ENCODE data around the gene HTR3C.

Gene HTR3C

GRCh38 chr3:184042617-184043016, 10.2 kb upstream of the HTR3C start:
- CTCF ChIA-PET = interaction anchor here (0.8 to 1.6 kb wide), 5 partner anchors 25 to 210 kb away, joined by 3 to 8 read pairs (median 3); partner anchors contain the start of gene ABCC5
- POLR2A ChIA-PET = interaction anchor here (0.6 kb wide), 1 partner anchor 91 kb away, joined by 6 read pairs; no protein-coding TSS in a partner anchor
- no peak for TF ChIP-seq CTCF (IDR thresholded peaks at IDR 0.05; ENCODE audit: insufficient read depth, low read length, missing control alignments)
- DNase-seq (ENCODE audit: low read depth, low spot score) = no peak
- H3K4me3 ChIP-seq (ENCODE audit: low read depth, low read length) = no peak overlapping the region

- DNase-seq (ENCODE audit: low read depth, low spot score) = no peak
- CTCF ChIA-PET = interaction anchor here (1.4 kb wide), 1 partner anchor 9 kb away, joined by 3 read pairs; no protein-coding TSS in a partner anchor
- no peak overlapping the region for H3K4me3 ChIP-seq (ENCODE audit: low read depth, low read length)
- TF ChIP-seq CTCF (IDR thresholded peaks at IDR 0.05; ENCODE audit: insufficient read depth, low read length, missing control alignments) = no peak
- POLR2A ChIA-PET = no interaction called here
Measured at GRCh38 chr3:184045995-184046394, 6.9 kb upstream of the HTR3C start.

DNA sequence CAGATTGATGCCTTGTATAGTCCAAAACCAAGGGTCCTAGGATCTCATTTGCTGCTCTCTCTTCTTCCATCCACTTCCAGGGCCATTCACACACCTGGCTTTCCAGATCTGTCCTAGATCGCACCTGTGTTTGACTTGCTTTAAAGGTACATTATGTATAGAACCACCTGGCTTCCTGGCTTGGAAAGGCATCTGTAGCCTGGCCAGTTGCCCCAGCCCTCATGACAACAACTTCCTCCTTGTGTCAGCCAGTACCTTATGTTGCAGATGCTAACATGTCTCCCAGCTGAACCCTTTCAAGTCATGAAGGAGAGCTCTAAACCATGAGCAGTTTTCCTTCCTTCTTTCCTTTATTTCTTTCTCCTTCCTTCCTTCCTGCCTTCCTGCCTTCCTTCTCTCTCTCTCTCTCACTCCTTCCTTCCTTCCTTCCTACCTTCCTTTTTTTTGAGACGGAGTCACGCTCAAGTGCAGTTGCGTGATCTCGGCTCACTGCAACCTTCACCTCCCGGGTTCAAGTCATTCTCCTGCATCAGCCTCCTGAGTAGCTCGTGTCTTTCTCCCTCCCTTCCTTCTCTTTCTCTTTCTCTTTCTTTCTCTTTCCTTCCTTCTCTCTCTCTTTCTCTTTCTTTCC, 2.5 kb upstream of the HTR3C start:
- no peak for DNase-seq (ENCODE audit: low read depth, low spot score)
- no peak overlapping the region for H3K4me3 ChIP-seq (ENCODE audit: low read depth, low read length)
- CTCF ChIA-PET = no interaction called here
- POLR2A ChIA-PET = no interaction called here
- TF ChIP-seq CTCF (IDR thresholded peaks at IDR 0.05; ENCODE audit: insufficient read depth, low read length, missing control alignments) = no peak

DNA sequence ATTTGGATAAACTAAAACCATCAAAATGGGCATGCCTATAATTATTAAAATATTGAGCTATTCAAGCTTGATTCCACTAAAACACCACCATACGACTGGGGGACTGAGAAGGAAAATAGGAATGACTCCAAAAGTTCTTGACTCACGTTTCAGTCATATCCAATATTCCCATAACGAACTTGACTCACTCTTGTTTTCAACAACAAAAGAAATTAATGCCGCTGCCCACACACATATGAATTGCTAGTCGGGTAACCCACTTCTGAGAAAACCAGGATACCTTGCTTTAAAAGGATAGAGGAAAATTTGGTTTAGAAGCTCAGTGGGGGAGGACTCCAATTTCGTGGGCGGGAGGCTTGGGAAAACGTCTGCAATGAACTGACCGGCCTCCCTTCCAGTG, 5.2 kb downstream of the HTR3C start:
- no peak for TF ChIP-seq CTCF (IDR thresholded peaks at IDR 0.05; ENCODE audit: insufficient read depth, low read length, missing control alignments)
- no peak overlapping the region for H3K4me3 ChIP-seq (ENCODE audit: low read depth, low read length)
- DNase-seq (ENCODE audit: low read depth, low spot score) = no peak
- ChIA-PET POLR2A (no interaction called here), CTCF (interaction anchor here (1.0 to 1.7 kb wide), 5 partner anchors 10 to 231 kb away, joined by 3 to 5 read pairs (median 4); partner anchors contain the start of gene EEF1AKMT4)

DNA sequence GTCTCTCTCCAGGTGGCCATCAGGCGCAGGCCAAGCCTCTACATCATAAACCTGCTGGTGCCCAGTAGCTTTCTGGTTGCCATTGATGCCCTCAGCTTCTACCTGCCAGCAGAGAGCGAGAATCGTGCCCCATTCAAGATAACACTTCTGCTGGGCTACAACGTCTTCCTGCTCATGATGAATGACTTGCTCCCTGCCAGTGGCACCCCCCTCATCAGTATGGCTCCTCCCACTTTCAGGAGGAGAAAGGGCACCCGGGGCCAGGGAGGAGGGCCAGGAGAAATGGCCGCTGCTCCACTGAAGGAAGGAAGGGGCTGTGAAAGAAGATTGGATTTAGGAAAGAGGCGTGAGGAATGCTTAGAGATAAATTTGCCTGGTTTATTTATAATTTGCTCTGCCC, 6.6 kb downstream of the HTR3C start:
- no peak for DNase-seq (ENCODE audit: low read depth, low spot score)
- CTCF ChIA-PET = interaction anchor here (1.7 kb wide), 1 partner anchor 164 kb away, joined by 4 read pairs; no protein-coding TSS in a partner anchor
- no peak overlapping the region for H3K4me3 ChIP-seq (ENCODE audit: low read depth, low read length)
- TF ChIP-seq CTCF (IDR thresholded peaks at IDR 0.05; ENCODE audit: insufficient read depth, low read length, missing control alignments) = no peak
- POLR2A ChIA-PET = no interaction called here

GRCh38 chr3:184062637-184063036, 9.8 kb downstream of the HTR3C start:
- no peak overlapping the region for H3K4me3 ChIP-seq (ENCODE audit: low read depth, low read length)
- ChIA-PET CTCF (no interaction called here), POLR2A (no interaction called here)
- TF ChIP-seq CTCF (IDR thresholded peaks at IDR 0.05; ENCODE audit: insufficient read depth, low read length, missing control alignments) = no peak
- DNase-seq (ENCODE audit: low read depth, low spot score) = no peak

Measured in AG04449 (cell line).